ENCODE measurements around the gene ABHD8. TPM values are rescaled to one million over a fixed set of nuclear protein-coding genes. Genes with fewer than 3 reads are reported as not detected.
A peak's percentile ranks its signal among the peaks of the same experiment; 100 is the strongest.

Gene ABHD8
- total and polyA plus RNA-seq, 4 donors: 9.8 to 11.6 (median 10.8) TPM

GRCh38 chr19:17341386-17341785, 38.2 kb upstream of the ABHD8 start:
- DNase-seq (no peak), ATAC-seq (ENCODE audit: low FRiP score) (no peak)
- Histone ChIP-seq H3K36me3 (ENCODE audit: control insufficient read depth in 1 of 2, insufficient read depth in 2 of 2, low read length in 1 of 2) (no peaks in the 10 kb centered on the region), H3K4me1 (ENCODE audit: control insufficient read depth in 1 of 2, insufficient read depth in 2 of 2, low read length in 2 of 2) (no peaks in the 10 kb centered on the region), H3K27me3 (ENCODE audit: control insufficient read depth in 1 of 2, insufficient read depth in 2 of 2, low read length in 1 of 2) (no peaks in the 10 kb centered on the region), H3K4me3 (ENCODE audit: low read length in 2 of 2) (no peak overlapping the region), H3K9me3 (ENCODE audit: control insufficient read depth, low read length) (no peaks in the 10 kb centered on the region), H3K27ac (ENCODE audit: low read depth in 1 of 2, low read length in 2 of 2) (no peak overlapping the region)
- WGBS, 2 donors: 87 to 90% methylated on average over 15 of the region's 15 CpGs
- intact Hi-C loops (cut with DNase I): no loop called here

- no peaks in the 10 kb centered on the region for H3K27me3 ChIP-seq (ENCODE audit: control insufficient read depth in 1 of 2, insufficient read depth in 2 of 2, low read length in 1 of 2)
- no peak for DNase-seq
- H3K4me1 ChIP-seq (ENCODE audit: control insufficient read depth in 1 of 2, insufficient read depth in 2 of 2, low read length in 2 of 2): no peaks in the 10 kb centered on the region
- no peak overlapping the region for H3K4me3 ChIP-seq (ENCODE audit: low read length in 2 of 2)
- WGBS, 2 donors: 70 to 74% methylated on average over 17 of the region's 17 CpGs
- intact Hi-C loops (cut with DNase I): no loop called here
- H3K9me3 ChIP-seq (ENCODE audit: control insufficient read depth, low read length): no peaks in the 10 kb centered on the region
- no peaks in the 10 kb centered on the region for H3K36me3 ChIP-seq (ENCODE audit: control insufficient read depth in 1 of 2, insufficient read depth in 2 of 2, low read length in 1 of 2)
- ATAC-seq (ENCODE audit: low FRiP score): no peak
- no peak overlapping the region for H3K27ac ChIP-seq (ENCODE audit: low read depth in 1 of 2, low read length in 2 of 2)
These were observed 37.7 kb upstream of the ABHD8 start for GRCh38 chr19:17340871-17341357.

DNA sequence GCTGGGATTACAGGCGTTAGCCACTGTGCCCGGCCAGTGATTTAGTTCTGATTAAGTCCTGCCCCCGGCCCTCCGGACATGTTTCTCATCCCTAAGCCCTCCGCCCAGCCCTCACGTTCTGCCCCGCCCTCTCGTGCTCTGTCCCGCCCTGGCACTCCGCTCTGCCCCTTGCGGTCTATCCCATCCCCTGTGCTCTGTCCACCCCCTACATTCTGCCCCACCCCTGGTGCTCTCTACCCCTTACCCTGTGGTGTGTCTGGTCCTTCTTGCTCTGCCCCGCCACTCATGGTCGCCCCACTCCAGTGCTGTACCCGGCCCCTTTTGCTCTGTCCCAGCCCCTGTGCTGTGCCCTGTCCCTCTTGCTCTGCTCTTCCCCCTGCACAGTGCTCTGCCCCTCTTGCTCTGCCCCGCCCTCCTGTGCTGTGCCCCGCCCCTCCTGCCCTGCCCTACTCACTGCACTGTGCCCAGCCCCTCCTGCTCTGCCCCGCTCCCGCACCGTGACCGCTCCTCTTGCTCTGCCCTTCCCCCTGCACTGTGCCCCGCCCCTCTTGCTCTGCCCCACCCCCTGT, 37.2 kb upstream of the ABHD8 start:
- Histone ChIP-seq H3K4me3 (ENCODE audit: low read length in 2 of 2) (no peak overlapping the region), H3K9me3 (ENCODE audit: control insufficient read depth, low read length) (no peaks in the 10 kb centered on the region), H3K4me1 (ENCODE audit: control insufficient read depth in 1 of 2, insufficient read depth in 2 of 2, low read length in 2 of 2) (no peaks in the 10 kb centered on the region), H3K27me3 (ENCODE audit: control insufficient read depth in 1 of 2, insufficient read depth in 2 of 2, low read length in 1 of 2) (no peaks in the 10 kb centered on the region), H3K27ac (ENCODE audit: low read depth in 1 of 2, low read length in 2 of 2) (no peak overlapping the region), H3K36me3 (ENCODE audit: control insufficient read depth in 1 of 2, insufficient read depth in 2 of 2, low read length in 1 of 2) (no peaks in the 10 kb centered on the region)
- no peak for DNase-seq
- 67 to 69% methylated on average over 16 to 21 of the region's 21 CpGs for WGBS, 2 donors
- ATAC-seq (ENCODE audit: low FRiP score): no peak
- intact Hi-C loops (cut with DNase I): no loop called here

DNA sequence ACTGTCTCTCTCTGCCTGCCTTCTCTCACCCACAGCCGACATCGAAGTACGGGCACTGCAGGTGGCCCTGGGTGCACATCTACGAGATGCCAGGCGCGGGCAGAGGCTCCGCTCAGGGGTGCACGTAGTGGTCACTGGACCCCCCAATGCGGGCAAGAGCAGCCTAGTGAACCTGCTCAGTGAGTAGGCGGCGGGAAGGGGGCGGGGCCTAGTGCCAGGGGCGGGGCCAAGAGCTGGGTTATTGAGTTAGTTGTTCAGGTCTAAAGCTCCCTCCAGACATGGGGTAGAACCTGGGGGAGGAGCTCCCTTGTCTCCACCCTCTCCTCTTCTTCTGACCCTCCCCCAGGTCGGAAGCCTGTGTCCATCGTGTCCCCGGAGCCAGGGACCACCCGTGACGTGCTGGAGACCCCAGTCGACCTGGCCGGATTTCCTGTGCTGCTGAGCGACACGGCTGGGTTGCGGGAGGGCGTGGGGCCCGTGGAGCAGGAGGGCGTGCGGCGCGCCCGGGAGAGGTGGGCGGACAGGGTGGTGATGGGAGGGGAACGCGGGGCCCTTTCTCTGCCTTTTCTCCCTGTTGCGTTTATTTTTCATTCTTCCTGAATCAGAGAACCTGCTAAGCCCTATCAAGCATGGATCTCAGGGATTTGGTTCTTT, 36.0 kb upstream of the ABHD8 start:
- 88 to 89% methylated on average over 34 of the region's 34 CpGs for WGBS, 2 donors
- H3K4me3 ChIP-seq (ENCODE audit: low read length in 2 of 2): no peak overlapping the region
- H3K27me3 ChIP-seq (ENCODE audit: control insufficient read depth in 1 of 2, insufficient read depth in 2 of 2, low read length in 1 of 2): no peaks in the 10 kb centered on the region
- no peak for ATAC-seq (ENCODE audit: low FRiP score)
- H3K9me3 ChIP-seq (ENCODE audit: control insufficient read depth, low read length): no peaks in the 10 kb centered on the region
- H3K36me3 ChIP-seq (ENCODE audit: control insufficient read depth in 1 of 2, insufficient read depth in 2 of 2, low read length in 1 of 2): no peaks in the 10 kb centered on the region
- intact Hi-C loops (cut with DNase I): loop anchor here in 1 of 2 donors (5.0 kb wide), 1 partner anchor 128 kb away; no protein-coding TSS in a partner anchor
- peak in 1 of 2 donors; percentile 78 for DNase-seq
- no peaks in the 10 kb centered on the region for H3K4me1 ChIP-seq (ENCODE audit: control insufficient read depth in 1 of 2, insufficient read depth in 2 of 2, low read length in 2 of 2)
- H3K27ac ChIP-seq (ENCODE audit: low read depth in 1 of 2, low read length in 2 of 2): no peak overlapping the region

DNA sequence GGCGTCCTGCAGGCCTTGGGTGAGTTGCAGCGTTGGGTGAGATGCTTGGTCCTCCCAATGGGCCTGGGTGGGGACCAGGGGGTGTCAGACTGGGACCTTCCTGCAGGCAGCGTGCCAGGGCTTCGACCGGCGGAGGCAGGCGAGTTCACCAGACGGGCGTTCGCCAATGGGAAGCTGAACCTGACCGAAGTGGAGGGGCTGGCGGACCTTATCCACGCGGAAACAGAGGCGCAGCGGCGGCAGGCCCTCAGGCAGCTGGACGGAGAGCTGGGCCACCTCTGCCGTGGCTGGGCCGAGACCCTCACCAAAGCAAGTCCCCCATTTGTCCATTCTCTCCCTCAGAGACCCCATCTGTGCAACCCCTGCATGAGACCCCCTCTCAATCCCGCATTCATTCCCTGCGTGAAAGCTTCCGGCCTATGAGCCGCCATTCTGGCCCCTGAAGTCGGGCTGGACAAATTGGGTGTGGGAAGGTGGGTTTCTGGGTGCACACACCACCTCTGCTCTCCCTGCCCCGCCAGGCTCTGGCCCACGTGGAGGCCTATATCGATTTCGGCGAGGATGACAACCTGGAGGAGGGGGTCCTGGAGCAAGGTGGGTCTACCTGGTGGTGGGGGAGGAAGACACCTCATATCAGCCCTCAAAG, 35.3 kb upstream of the ABHD8 start:
- H3K4me1 ChIP-seq (ENCODE audit: control insufficient read depth in 1 of 2, insufficient read depth in 2 of 2, low read length in 2 of 2): no peaks in the 10 kb centered on the region
- no peak overlapping the region for H3K4me3 ChIP-seq (ENCODE audit: low read length in 2 of 2)
- no peak overlapping the region for H3K27ac ChIP-seq (ENCODE audit: low read depth in 1 of 2, low read length in 2 of 2)
- WGBS, 2 donors: 87 to 91% methylated on average over 30 of the region's 30 CpGs
- intact Hi-C loops (cut with DNase I): loop anchor here in 1 of 2 donors (5.0 kb wide), 1 partner anchor 129 kb away; no protein-coding TSS in a partner anchor
- no peaks in the 10 kb centered on the region for H3K9me3 ChIP-seq (ENCODE audit: control insufficient read depth, low read length)
- H3K27me3 ChIP-seq (ENCODE audit: control insufficient read depth in 1 of 2, insufficient read depth in 2 of 2, low read length in 1 of 2): no peaks in the 10 kb centered on the region
- H3K36me3 ChIP-seq (ENCODE audit: control insufficient read depth in 1 of 2, insufficient read depth in 2 of 2, low read length in 1 of 2): no peaks in the 10 kb centered on the region
- peak in 1 of 2 donors; percentile 79 for DNase-seq
- ATAC-seq (ENCODE audit: low FRiP score): no peak

GRCh38 chr19:17337675-17338432, 34.6 kb upstream of the ABHD8 start:
- no peaks in the 10 kb centered on the region for H3K36me3 ChIP-seq (ENCODE audit: control insufficient read depth in 1 of 2, insufficient read depth in 2 of 2, low read length in 1 of 2)
- no peak for ATAC-seq (ENCODE audit: low FRiP score)
- no peaks in the 10 kb centered on the region for H3K4me1 ChIP-seq (ENCODE audit: control insufficient read depth in 1 of 2, insufficient read depth in 2 of 2, low read length in 2 of 2)
- no peak overlapping the region for H3K27ac ChIP-seq (ENCODE audit: low read depth in 1 of 2, low read length in 2 of 2)
- intact Hi-C loops (cut with DNase I): loop anchor here in 1 of 2 donors (2.0 to 5.0 kb wide), 2 partner anchors 33 to 129 kb away; partner anchors contain the start of gene MRPL34
- H3K4me3 ChIP-seq (ENCODE audit: low read length in 2 of 2): peak overlapping the region; percentile 19 to 53
- no peaks in the 10 kb centered on the region for H3K9me3 ChIP-seq (ENCODE audit: control insufficient read depth, low read length)
- DNase-seq: no peak
- 6% methylated on average over 48 to 50 of the region's 50 CpGs for WGBS, 2 donors
- no peaks in the 10 kb centered on the region for H3K27me3 ChIP-seq (ENCODE audit: control insufficient read depth in 1 of 2, insufficient read depth in 2 of 2, low read length in 1 of 2)

DNA sequence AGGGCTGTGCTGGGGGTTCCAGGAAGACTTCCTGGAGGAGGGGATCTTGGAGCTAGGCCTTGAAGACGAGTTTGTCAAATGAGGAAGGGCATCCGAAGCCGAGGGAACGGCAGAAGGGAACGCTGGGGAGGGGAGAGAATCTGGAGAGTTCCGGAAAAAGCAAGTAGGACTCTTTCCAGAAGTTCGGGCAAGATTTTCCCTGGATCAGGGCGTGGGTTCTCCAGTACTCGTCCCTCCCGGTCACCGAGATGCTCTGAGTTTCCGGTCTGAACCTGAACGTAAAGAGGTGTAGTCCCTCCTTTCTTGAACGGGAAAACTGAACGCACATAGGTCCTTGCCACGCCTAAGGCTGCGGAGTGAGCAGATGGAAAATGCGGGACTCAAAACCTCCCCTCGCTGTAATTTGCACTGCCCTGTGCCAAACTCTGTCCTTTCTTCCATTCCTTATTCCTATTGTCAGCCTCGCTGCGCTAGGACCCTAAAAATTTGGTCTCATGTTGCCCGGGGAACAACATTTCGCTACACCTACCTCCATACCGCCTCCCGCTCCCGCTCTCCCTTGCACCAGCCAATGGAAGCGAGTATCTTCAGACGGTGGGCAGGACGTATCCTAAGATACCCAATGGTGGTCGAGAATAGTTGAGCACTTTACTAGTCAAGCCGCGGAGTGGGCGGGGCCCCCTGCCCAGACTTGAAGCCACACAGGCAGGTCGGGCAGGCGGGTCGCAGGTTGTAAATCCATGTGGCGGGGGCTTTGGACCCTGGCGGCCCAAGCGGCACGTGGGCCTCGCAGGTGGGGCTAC, 33.8 kb upstream of the ABHD8 start, which contains the start of gene GTPBP3:
GTPBP3 (plus strand) TSS at position 682 of the 803 bp plus-strand sequence; CDS start at position 741, 59 bp downstream.
- peak; percentile 98 for DNase-seq
- peak within 1 kb of the TSS; percentile 90 to 95 for H3K27ac ChIP-seq (ENCODE audit: low read depth in 1 of 2, low read length in 2 of 2)
- H3K9me3 ChIP-seq (ENCODE audit: control insufficient read depth, low read length): no peaks in the 10 kb centered on the region
- H3K4me1 ChIP-seq (ENCODE audit: control insufficient read depth in 1 of 2, insufficient read depth in 2 of 2, low read length in 2 of 2): no peaks in the 10 kb centered on the region
- intact Hi-C loops (cut with DNase I): loop anchor here in 1 of 2 donors (2.0 to 5.0 kb wide), 2 partner anchors 32 to 130 kb away; partner anchors contain the start of gene MRPL34
- WGBS, 2 donors: 0% methylated on average over 41 of the region's 41 CpGs
- peak within 1 kb of the TSS; percentile 78 to 85 for H3K4me3 ChIP-seq (ENCODE audit: low read length in 2 of 2)
- no peaks in the 10 kb centered on the region for H3K36me3 ChIP-seq (ENCODE audit: control insufficient read depth in 1 of 2, insufficient read depth in 2 of 2, low read length in 1 of 2)
- no peaks in the 10 kb centered on the region for H3K27me3 ChIP-seq (ENCODE audit: control insufficient read depth in 1 of 2, insufficient read depth in 2 of 2, low read length in 1 of 2)
- ATAC-seq (ENCODE audit: low FRiP score): peak; percentile 94

Data from aorta (tissue), 5 donors.